Measurements from ENCODE around the gene DNASE1L1.

Gene DNASE1L1

DNA sequence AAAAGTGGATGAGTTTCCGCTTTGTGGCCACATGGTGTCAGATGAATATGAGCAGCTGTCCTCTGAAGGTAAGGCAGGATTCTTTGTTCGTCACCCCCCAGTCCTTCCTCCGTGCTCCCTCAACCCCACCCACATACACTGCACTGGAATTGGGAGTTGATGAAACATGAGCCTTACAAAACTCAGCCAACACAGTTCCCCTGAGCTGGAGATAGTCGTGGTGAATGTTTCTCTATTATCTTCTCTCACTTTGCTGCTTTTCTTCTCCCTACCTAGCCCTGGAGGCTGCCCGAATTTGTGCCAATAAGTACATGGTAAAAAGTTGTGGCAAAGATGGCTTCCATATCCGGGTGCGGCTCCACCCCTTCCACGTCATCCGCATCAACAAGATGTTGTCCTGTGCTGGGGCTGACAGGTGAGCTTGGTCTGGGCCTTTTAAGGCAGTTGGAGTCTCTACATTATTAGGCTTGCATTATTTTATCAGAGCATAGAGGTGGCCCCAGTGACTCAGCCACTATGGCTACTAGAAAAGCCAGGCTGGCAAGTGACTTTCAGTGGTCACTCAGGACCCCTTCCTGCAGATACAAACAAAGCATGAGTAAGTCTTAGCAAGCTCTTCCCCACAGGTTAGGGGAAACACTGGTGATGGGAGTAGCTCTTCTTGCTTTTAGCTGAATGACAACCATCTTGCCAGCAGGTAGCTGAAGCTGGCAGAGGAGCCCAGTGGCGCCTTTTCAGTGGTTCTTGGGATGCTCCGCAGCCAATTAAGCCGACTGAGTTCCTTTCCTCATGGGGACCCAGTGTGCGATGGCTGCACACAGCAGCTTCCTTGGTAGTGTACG lies 9.3 kb downstream of the DNASE1L1 start:
- H3K27me3 ChIP-seq (ENCODE audit: insufficient read depth, low read length, poor library complexity), result no peaks in the 10 kb centered on the region
- H2AFZ ChIP-seq (ENCODE audit: low read depth, low read length), result no peak overlapping the region
- H3K4me1 ChIP-seq (ENCODE audit: insufficient read depth, low read length), result peaks cover 21% of the 10 kb centered on the region
- peak overlapping the region; percentile 98 for H3K27ac ChIP-seq (ENCODE audit: low read length)
- ATAC-seq (ENCODE audit: insufficient read depth, low read depth) (no peak), DNase-seq (no peak)
- H3K9ac ChIP-seq (ENCODE audit: low read depth, low read length), result peak overlapping the region; percentile 98
- TF ChIP-seq, protein P1, sequence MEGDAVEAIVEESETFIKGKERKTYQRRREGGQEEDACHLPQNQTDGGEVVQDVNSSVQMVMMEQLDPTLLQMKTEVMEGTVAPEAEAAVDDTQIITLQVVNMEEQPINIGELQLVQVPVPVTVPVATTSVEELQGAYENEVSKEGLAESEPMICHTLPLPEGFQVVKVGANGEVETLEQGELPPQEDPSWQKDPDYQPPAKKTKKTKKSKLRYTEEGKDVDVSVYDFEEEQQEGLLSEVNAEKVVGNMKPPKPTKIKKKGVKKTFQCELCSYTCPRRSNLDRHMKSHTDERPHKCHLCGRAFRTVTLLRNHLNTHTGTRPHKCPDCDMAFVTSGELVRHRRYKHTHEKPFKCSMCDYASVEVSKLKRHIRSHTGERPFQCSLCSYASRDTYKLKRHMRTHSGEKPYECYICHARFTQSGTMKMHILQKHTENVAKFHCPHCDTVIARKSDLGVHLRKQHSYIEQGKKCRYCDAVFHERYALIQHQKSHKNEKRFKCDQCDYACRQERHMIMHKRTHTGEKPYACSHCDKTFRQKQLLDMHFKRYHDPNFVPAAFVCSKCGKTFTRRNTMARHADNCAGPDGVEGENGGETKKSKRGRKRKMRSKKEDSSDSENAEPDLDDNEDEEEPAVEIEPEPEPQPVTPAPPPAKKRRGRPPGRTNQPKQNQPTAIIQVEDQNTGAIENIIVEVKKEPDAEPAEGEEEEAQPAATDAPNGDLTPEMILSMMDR (IDR thresholded peaks at IDR 0.05; ENCODE audit: borderline replicate concordance, extremely low read depth, low read length, poor library complexity, severe bottlenecking), result no peak
- no peak for TF ChIP-seq EZH2 (IDR thresholded peaks at IDR 0.05; ENCODE audit: borderline replicate concordance, low read depth, low read length, severe bottlenecking)
- peak overlapping the region; percentile 72 to 81; a peak in 3 of 4 replicates for H3K4me3 ChIP-seq (ENCODE audit: low read depth in 1 of 2, low read length in 2 of 2)
- peaks cover 31% of the 10 kb centered on the region for H3K79me2 ChIP-seq (ENCODE audit: insufficient read depth, low read length)
- peaks cover 29% of the 10 kb centered on the region for H3K36me3 ChIP-seq (ENCODE audit: insufficient read depth, low read length)
- H4K20me1 ChIP-seq (ENCODE audit: insufficient read depth, low read length), result peaks cover 21% of the 10 kb centered on the region
- peak overlapping the region; percentile 78 for H3K4me2 ChIP-seq (ENCODE audit: insufficient read depth, low read length)
- H3K9me3 ChIP-seq (ENCODE audit: insufficient read depth, low read length, severe bottlenecking), result no peaks in the 10 kb centered on the region

DNA sequence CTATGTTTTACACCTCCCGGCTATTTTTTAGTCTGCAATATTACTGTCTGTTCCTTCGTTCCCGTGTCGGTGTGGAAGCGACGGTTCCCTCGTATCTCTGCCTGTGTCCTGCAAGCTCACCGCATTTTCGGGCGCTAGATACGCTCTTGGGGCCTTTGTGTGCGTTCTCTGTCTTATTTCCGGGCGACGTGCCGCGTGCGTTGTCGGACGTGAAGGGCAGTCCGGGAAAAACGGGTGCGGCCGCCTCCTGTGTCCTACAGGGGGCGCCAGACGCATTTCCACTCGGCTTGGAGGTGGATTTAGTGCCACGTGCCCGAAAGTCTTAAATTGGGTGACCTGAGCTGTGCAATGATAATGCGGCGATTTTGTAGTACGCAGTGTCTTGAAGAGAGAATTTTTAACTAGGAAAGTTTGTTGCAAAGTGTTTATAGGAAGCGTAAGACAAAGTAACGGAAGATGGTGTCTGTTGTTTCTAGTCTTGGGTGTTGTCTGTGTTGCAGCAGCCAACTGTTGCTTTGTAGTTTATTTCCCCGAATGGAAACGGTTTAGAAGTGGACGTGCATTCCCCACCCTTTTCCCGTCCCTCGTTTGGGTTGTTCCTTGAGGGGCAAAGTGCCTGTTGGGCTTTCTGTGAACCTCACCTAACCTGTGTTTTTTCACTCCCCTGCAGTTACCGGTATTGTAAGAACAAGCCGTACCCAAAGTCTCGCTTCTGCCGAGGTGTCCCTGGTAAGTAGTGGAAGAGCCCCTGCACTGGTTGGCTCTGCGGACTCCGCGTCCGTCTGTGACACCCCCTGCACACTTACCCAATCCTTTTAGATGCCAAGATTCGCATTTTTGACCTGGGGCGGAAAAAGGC lies 10.2 kb downstream of the DNASE1L1 start:
- peak; percentile 46 for ATAC-seq (ENCODE audit: insufficient read depth, low read depth)

DNA sequence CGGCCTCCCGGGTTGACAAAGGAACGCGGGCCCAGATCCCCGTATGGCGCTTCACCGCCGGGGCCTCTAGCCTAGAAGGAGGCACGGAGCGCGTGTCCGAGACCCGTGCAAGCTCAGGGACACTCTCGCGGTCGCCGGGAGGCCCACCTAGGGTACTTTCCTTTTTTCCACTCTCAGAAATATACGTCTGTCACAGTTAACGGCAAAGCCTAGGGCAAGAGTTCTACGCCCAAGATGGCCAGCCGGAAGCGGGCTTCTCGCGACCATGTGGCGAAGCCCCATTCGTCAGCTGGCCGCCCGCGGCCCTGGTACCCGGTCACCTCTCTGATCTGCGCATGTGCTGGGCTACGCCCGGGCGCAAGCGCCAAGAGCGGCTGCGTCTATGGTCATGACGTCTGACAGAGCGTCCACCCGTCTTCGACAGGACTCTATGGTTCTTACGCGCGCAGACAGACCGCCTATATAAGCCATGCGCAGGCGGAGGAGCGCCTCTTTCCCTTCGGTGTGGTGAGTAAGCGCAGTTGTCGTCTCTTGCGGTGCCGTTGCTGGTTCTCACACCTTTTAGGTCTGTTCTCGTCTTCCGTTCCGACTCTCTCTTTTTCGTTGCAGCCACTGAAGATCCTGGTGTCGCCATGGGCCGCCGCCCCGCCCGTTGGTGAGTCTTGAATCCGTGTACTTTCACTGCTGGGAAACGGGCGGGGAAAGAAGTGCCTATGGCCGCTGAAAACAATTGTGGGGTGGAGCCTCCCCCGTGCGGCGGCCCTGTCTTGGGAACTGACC lies 11.0 kb downstream of the DNASE1L1 start, which contains the start of gene RPL10:
RPL10 (plus strand) TSS at position 490 of the 780 bp plus-strand sequence; CDS start at position 633, 143 bp downstream.
- Histone ChIP-seq H2AFZ (ENCODE audit: low read depth, low read length) (peak within 1 kb of the TSS; percentile 65), H3K36me3 (ENCODE audit: insufficient read depth, low read length) (peaks cover 29% of the 10 kb centered on the region), H3K27me3 (ENCODE audit: insufficient read depth, low read length, poor library complexity) (no peaks in the 10 kb centered on the region), H3K9me3 (ENCODE audit: insufficient read depth, low read length, severe bottlenecking) (no peaks in the 10 kb centered on the region), H3K79me2 (ENCODE audit: insufficient read depth, low read length) (peaks cover 31% of the 10 kb centered on the region), H3K4me3 (ENCODE audit: low read depth in 1 of 2, low read length in 2 of 2) (peak within 1 kb of the TSS; percentile 72 to 81), H4K20me1 (ENCODE audit: insufficient read depth, low read length) (peaks cover 21% of the 10 kb centered on the region), H3K9ac (ENCODE audit: low read depth, low read length) (peak within 1 kb of the TSS; percentile 98), H3K27ac (ENCODE audit: low read length) (peak within 1 kb of the TSS; percentile 98), H3K4me2 (ENCODE audit: insufficient read depth, low read length) (peak within 1 kb of the TSS; percentile 78), H3K4me1 (ENCODE audit: insufficient read depth, low read length) (peaks cover 21% of the 10 kb centered on the region)
- peak; percentile 69 for ATAC-seq (ENCODE audit: insufficient read depth, low read depth)
- peak; percentile 94 for DNase-seq
- TF ChIP-seq EZH2 (IDR thresholded peaks at IDR 0.05; ENCODE audit: borderline replicate concordance, low read depth, low read length, severe bottlenecking), result no peak
- TF ChIP-seq, protein P1 (IDR thresholded peaks at IDR 0.05; ENCODE audit: borderline replicate concordance, extremely low read depth, low read length, poor library complexity, severe bottlenecking), result no peak

More for the DNA sequence above, 10.2 kb downstream of the DNASE1L1 start:
- peak overlapping the region; percentile 98 for H3K9ac ChIP-seq (ENCODE audit: low read depth, low read length)
- DNase-seq, result peak; percentile 84
- peaks cover 29% of the 10 kb centered on the region for H3K36me3 ChIP-seq (ENCODE audit: insufficient read depth, low read length)
- H3K9me3 ChIP-seq (ENCODE audit: insufficient read depth, low read length, severe bottlenecking), result no peaks in the 10 kb centered on the region
- H3K27me3 ChIP-seq (ENCODE audit: insufficient read depth, low read length, poor library complexity), result no peaks in the 10 kb centered on the region
- H3K27ac ChIP-seq (ENCODE audit: low read length), result peak overlapping the region; percentile 98
- H3K79me2 ChIP-seq (ENCODE audit: insufficient read depth, low read length), result peaks cover 31% of the 10 kb centered on the region
- H3K4me1 ChIP-seq (ENCODE audit: insufficient read depth, low read length), result peaks cover 21% of the 10 kb centered on the region
- H4K20me1 ChIP-seq (ENCODE audit: insufficient read depth, low read length), result peaks cover 21% of the 10 kb centered on the region
- TF ChIP-seq, protein P1 (IDR thresholded peaks at IDR 0.05; ENCODE audit: borderline replicate concordance, extremely low read depth, low read length, poor library complexity, severe bottlenecking), result peak; percentile 89
- no peak for TF ChIP-seq EZH2 (IDR thresholded peaks at IDR 0.05; ENCODE audit: borderline replicate concordance, low read depth, low read length, severe bottlenecking)
- no peak overlapping the region for H2AFZ ChIP-seq (ENCODE audit: low read depth, low read length)
- peak overlapping the region; percentile 78 for H3K4me2 ChIP-seq (ENCODE audit: insufficient read depth, low read length)
- peak overlapping the region; percentile 72 to 81 for H3K4me3 ChIP-seq (ENCODE audit: low read depth in 1 of 2, low read length in 2 of 2)

Measured in DND-41 (cell line).